Spinal cord (tissue), 10 donors: ENCODE measurements around the gene FIGLA. TPM values are rescaled to one million over a fixed set of nuclear protein-coding genes. Genes with fewer than 3 reads are reported as not detected.
"Not testable (repeated sequence)": the region's sequence is repeated elsewhere in the genome, so short reads cannot be mapped to it uniquely, and the experiment has no call there.

Source experiments
- DNase-seq, 6 donors: peaks; one replicate each; pipeline versions ENCODE4 v3.0.0 to v3.0.0-alpha.2; 2013 to 2015; ENCODE audit warnings: low spot score in 6 of 6, low read depth in 4 of 6
- H3K27ac ChIP-seq: one replicate; pipeline ENCODE4 v1.5.1; 2013; ENCODE audit warnings: low read depth, low read length, control low read depth
- H3K27me3 ChIP-seq: one replicate; pipeline ENCODE4 v1.6.1; 2013; ENCODE audit warnings: low read length; ENCODE audit not compliant: control insufficient read depth, insufficient read depth
- H3K36me3 ChIP-seq: one replicate; pipeline ENCODE4 v1.6.1; 2013; ENCODE audit warnings: low read length; ENCODE audit not compliant: control insufficient read depth, insufficient read depth
- H3K4me1 ChIP-seq: one replicate; pipeline ENCODE4 v1.6.1; 2013; ENCODE audit warnings: low read length; ENCODE audit not compliant: control insufficient read depth, insufficient read depth
- H3K4me3 ChIP-seq: one replicate; pipeline ENCODE4 v1.5.1; 2013; ENCODE audit warnings: low read depth, low read length, control low read depth
- H3K9me3 ChIP-seq: one replicate; pipeline ENCODE4 v1.6.1; 2013; ENCODE audit warnings: low read length; ENCODE audit not compliant: control insufficient read depth, insufficient read depth
- WGBS: methylation state at CpG from one replicate; pipeline ENCODE4 v1.1.5; 2013; ENCODE audit warnings: missing lambda C conversion rate; ENCODE audit not compliant: insufficient coverage; 5-methylcytosine and 5-hydroxymethylcytosine counted together
- polyA plus RNA-seq, 2 donors: library from polyadenylated mRNA; unstranded; fragments of 120-200 nt; gene quantifications; one replicate each; pipeline ENCODE4 v1.2.1, GENCODE V29; 2013; ENCODE audit not compliant: insufficient read length in 2 of 2
- total RNA-seq, 2 donors: library from RNA; depleted of rRNA in 1 of 2; stranded (reverse); fragments of 120-200 nt in 1 of 2; fragments of >200 nt in 1 of 2; gene quantifications; one replicate each; pipeline versions ENCODE4 v1.2.3 to v1.2.4, GENCODE V29; 2013 to 2014
- donor health status: healthy.

FIGLA gene
- total and polyA plus RNA-seq, 4 donors, result not detected

DNA sequence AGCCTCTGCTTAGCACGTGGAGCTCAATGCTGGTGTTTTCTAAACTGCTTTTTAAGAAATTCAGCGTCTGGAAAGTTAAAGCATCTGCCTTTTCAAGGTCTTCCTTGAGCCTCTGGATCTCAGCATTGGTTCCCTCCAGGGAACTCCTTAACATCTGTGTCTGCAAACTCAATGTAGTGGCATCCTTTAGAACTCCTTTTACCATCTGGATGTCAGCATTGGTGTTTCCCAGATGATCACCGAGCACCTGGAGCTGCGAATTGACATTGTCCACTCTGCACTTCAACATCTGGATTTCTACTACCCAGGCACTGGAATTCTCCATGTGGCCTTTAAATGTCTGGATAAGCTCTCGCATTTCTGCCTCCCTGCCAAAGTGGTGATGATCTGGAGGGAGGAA, 26.3 kb upstream of the FIGLA start:
- H3K27ac ChIP-seq, result no peak overlapping the region
- H3K36me3 ChIP-seq, result no peaks in the 10 kb centered on the region
- no peak overlapping the region for H3K4me3 ChIP-seq
- no peaks in the 10 kb centered on the region for H3K4me1 ChIP-seq
- no peaks in the 10 kb centered on the region for H3K9me3 ChIP-seq
- WGBS, result 80% methylated on average over 3 of the region's 5 CpGs
- no peaks in the 10 kb centered on the region for H3K27me3 ChIP-seq
- DNase-seq, result peak in 1 of 6 donors; percentile 71

DNA sequence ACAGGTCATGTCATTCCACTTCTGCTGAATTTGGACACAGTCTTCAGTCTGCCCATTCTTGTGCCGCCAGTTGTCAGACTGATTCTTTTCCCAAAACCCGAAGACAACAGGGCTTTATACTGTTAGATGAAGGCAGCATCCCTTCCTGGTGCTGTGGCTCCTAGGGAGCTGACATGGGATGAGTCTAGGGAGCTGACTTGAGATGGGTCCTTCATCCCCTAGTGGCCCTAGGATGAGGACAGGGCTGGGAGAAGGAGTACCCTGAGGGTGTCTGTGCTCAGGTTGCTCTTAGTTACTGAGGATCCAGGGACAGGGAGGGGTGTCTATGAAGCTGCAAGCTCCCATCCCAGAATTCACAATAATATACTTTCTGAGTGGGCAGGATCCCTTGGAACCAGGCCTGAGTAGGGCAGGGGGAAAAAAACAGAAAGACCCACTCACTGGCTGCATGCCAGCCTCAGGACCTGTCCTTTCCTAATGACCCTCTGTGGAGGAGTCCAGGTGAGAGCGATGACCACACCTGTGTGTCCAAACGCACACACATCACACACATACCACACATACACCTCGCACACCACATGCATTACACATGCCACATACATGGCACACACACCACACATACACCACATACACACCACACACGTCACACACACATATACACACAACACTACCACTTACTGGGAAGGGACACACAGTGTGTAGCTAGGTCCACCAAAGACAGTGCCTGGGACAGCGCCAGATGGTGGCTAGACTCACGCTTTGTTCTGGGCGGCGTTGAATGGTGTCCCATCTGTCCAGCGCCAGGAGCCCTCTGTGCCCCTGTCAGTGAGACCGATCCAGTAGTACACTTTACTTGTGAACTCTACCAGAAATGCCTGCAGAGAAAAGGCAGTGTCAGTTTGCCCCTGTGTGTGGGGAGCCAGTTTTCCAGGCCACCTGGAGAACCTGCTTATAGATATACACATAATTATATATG, 18.8 kb upstream of the FIGLA start:
- WGBS, result 64% methylated on average over 11 of the region's 12 CpGs
- no peak for DNase-seq
- no peaks in the 10 kb centered on the region for H3K27me3 ChIP-seq
- H3K36me3 ChIP-seq, result no peaks in the 10 kb centered on the region
- H3K9me3 ChIP-seq, result no peaks in the 10 kb centered on the region
- H3K4me1 ChIP-seq, result no peaks in the 10 kb centered on the region
- no peak overlapping the region for H3K27ac ChIP-seq
- no peak overlapping the region for H3K4me3 ChIP-seq

DNA sequence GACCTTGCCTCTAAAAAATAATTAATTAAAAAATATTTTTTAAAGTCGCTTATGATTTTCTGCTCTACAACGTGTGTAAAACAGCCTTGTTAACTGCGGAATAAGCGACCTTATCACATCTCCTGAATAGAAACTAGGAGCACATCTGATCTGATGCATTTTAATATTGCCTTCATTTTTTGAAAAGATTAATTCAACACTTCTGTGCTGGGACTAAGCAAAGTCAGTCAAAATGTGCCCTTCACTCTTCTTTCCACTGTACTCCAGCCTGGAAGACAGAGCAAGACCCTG, 17.3 kb upstream of the FIGLA start:
- WGBS, result 100% methylated on average over 3 of the region's 4 CpGs
- H3K36me3 ChIP-seq, result no peaks in the 10 kb centered on the region
- no peaks in the 10 kb centered on the region for H3K4me1 ChIP-seq
- H3K27ac ChIP-seq, result no peak overlapping the region
- H3K27me3 ChIP-seq, result no peaks in the 10 kb centered on the region
- no peak overlapping the region for H3K4me3 ChIP-seq
- no peaks in the 10 kb centered on the region for H3K9me3 ChIP-seq
- no peak for DNase-seq

DNA sequence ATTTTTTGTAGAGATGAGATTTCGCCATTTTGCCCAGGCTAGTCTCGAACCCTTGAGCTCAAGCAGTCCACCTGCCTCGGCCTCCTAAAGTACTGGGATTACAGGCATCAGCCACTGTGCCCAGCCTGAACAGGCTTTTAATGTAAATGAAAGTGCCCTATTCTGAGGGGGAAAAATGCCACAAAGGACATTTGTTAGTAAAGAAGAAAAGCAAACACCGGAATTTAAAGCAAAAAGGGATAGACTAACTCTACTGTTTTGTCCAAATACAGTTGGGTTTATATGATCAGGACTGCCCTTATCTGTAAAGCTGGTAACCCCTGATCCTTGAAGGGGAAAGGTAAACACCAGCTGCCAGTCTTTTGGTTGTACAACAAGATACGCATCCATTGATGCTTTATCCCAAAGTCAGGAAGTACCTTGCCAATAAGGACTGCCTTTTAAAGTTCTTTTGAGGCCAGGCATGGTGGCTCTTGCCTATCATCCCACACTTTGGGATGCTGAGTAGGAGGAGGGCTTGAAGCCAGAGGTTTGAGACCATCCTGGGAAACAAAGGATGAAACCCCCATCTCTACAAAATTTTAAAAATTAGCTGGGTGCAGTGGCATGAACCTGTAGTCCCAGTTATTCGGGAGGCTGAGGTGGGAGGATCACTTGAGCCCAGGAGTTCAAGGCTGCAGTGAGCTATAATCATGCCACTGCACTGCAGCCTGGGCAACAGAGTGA, 16.8 kb upstream of the FIGLA start:
- Histone ChIP-seq H3K27me3 (no peaks in the 10 kb centered on the region), H3K27ac (no peak overlapping the region), H3K36me3 (no peaks in the 10 kb centered on the region), H3K9me3 (no peaks in the 10 kb centered on the region), H3K4me1 (no peaks in the 10 kb centered on the region), H3K4me3 (no peak overlapping the region)
- no peak for DNase-seq
- 90% methylated on average over 5 of the region's 6 CpGs for WGBS

- WGBS, result 56% methylated on average over 2 of the region's 6 CpGs
- no peak for DNase-seq
- H3K4me1 ChIP-seq, result no peaks in the 10 kb centered on the region
- no peaks in the 10 kb centered on the region for H3K36me3 ChIP-seq
- no peak overlapping the region for H3K27ac ChIP-seq
- H3K27me3 ChIP-seq, result no peaks in the 10 kb centered on the region
- no peak overlapping the region for H3K4me3 ChIP-seq
- no peaks in the 10 kb centered on the region for H3K9me3 ChIP-seq
Observed at GRCh38 chr2:70806620-70807019, 16.2 kb upstream of the FIGLA start.

DNA sequence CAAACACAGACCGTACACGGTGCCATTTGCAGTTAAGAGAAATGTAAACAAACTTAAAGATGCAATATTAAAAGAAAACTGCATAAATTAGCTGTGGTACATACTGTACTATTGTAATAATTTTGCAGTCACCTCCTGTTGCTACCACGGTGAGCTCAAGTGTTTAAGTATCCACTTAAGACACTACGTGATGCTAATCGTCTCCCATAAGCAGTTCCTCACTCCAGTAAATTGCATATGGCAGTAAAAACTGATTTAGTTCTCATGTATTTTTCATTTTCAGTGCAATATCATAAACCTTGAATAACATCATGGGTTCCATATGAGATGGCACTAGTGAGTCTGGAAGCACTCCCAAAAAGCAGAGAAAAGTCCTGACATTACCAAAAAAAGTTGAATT, 15.6 kb upstream of the FIGLA start:
- Histone ChIP-seq H3K27ac (no peak overlapping the region), H3K9me3 (no peaks in the 10 kb centered on the region), H3K36me3 (no peaks in the 10 kb centered on the region), H3K4me3 (no peak overlapping the region), H3K4me1 (no peaks in the 10 kb centered on the region), H3K27me3 (no peaks in the 10 kb centered on the region)
- peak in 1 of 6 donors; percentile 80 for DNase-seq
- WGBS, result no CpG with 5 or more reads among the region's 5 CpGs

DNA sequence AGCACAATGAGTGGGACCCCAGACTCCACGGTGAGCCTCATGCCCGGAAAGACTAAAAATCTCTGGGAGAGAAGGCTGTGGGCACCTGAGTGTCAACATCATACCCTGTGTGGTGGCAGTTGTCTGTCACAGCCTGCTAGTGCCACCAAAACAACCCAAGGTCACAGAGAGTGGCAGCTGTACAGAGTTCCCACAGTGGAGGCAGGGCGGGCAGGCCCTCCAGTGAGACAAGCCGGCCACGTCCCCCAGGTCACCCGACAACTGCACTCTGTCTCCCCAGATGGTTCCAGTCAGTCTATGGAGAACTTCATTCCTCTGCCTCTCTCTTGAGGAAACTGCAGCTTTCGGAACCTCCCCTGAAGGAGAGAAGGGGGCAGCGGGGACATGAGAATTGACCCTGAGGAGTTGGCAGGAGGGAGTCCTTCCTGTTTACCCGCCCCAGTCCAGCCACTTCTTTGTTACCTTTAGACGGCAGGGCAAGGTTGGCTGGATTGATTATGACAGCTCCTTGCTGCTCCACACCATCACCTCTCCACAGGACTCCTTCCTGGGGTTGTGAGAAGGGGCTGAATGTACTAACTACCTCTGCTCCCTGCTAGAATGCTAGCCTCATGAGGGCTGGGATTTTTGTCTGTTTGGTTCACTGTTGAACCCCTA, 11.3 kb upstream of the FIGLA start:
- no peaks in the 10 kb centered on the region for H3K27me3 ChIP-seq
- H3K36me3 ChIP-seq, result no peaks in the 10 kb centered on the region
- H3K4me1 ChIP-seq, result no peaks in the 10 kb centered on the region
- no peak overlapping the region for H3K4me3 ChIP-seq
- 75% methylated on average over 6 of the region's 10 CpGs for WGBS
- H3K9me3 ChIP-seq, result no peaks in the 10 kb centered on the region
- H3K27ac ChIP-seq, result no peak overlapping the region
- no peak for DNase-seq

DNA sequence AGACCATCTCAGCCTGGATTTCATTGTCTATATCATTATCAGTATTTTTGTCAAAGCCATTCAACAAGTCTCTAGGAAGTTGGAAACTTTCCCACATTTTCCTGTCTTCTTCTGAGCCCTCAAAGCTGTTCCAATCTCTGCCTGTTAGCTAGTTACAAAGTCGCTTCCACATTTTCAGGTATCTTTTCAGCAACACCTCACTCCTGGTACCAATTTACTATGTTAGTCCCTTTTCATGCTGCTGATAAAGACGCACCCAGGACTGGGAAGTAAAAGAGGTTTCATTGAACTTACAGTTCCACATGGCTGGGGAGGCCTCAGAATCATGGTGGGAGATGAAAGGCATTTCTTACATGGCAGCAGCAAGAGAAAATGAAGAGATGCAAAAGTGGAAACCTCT, 9.3 kb upstream of the FIGLA start:
- H3K27ac ChIP-seq, result no peak overlapping the region
- H3K36me3 ChIP-seq, result no peaks in the 10 kb centered on the region
- H3K9me3 ChIP-seq, result no peaks in the 10 kb centered on the region
- H3K4me3 ChIP-seq, result no peak overlapping the region
- H3K4me1 ChIP-seq, result no peaks in the 10 kb centered on the region
- DNase-seq, result no peak
- WGBS, result 100% methylated on average over 1 of the region's 2 CpGs
- no peaks in the 10 kb centered on the region for H3K27me3 ChIP-seq

DNA sequence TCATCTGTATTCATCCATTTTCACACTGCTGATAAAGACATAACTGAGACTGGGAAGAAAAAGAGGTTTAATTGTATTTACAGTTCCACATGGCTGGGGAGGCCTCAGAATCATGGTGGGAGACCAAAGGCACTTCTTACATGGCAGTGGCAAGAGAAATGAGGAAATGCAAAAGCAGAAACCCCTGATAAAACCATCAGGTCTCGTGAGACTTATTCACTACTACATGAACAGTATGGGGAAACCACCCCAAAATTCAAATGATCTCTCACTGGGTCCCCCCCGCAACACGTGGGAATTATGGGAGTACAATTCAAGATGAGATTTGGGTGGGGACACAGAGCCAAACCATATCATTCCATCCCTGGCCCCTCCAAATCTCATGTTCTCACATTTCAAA, 7.6 kb upstream of the FIGLA start:
- H3K27me3 ChIP-seq, H3K9me3 ChIP-seq, H3K27ac ChIP-seq, DNase-seq, H3K36me3 ChIP-seq, H3K4me1 ChIP-seq, H3K4me3 ChIP-seq: not testable (repeated sequence)
- WGBS, result no CpG with 5 or more reads among the region's 3 CpGs
